ENCODE measurements around the gene ZCWPW1.

DNA sequence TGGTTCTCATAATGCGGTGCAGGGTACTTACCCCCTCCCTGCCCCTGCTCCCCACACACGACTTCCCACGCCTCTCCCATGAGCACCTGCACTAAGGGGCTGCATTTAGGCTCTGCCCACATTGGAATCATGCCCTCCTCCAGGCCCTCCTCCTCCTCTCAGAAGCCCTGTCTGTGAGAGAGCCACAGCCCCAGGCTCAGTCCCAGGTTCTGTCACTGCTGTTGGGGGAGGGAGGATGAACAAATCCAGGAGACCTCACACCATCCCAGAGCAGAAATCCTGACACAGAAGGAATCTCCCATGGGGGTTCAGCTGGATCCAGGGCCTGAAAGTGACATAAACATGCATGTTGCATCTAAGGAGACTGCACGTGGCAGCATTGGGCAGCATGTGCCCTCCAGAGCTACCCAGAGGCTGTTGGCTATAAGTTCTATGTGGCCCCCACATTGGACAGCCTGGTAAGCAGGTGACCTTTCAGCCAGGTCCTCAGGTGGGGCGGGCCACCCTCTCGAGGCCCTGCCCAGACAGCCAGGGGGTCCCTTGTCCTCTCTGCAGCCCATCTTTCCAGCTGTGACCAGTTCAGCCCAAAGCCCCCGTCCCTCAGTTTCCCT, 56.8 kb downstream of the ZCWPW1 start:
- TF ChIP-seq POLR2AphosphoS5 (IDR thresholded peaks at IDR 0.05; ENCODE audit: low read depth, low read length) (no peak), BORCS8-MEF2B (CRISPR knock-in tag; IDR thresholded peaks at IDR 0.05) (no peak), POLR2A (IDR thresholded peaks at IDR 0.05; ENCODE audit: insufficient read depth in 1 of 2, low read depth in 2 of 2, low read length in 2 of 2) (peak in 1 of 2 experiments; percentile 25; a peak in 1 of 4 replicates)

Data from HepG2 (cell line).